Activated CD4-positive, alpha-beta memory T cell treated with anti-CD3 and anti-CD28 coated beads, Interleukin-2, amount 10 ng/mL, durations not matched to agents 7 days and 5 days (primary cell): ENCODE measurements around the gene RIMS1. TPM values are rescaled to one million over a fixed set of nuclear protein-coding genes. Genes with fewer than 3 reads are reported as not detected.

Experiments
- CTCF ChIA-PET: fragments of 350-600 bp; sonication (Branson Sonifier 250); formaldehyde crosslinking; loops from one replicate; lab custom pipeline; 2021; ENCODE audit warnings: antibody characterized with exemption, inconsistent platforms; lab: Charles Lee
- POLR2A ChIA-PET: fragments of 350-600 bp; sonication (Branson Sonifier 250); formaldehyde crosslinking; loops from one replicate; lab custom pipeline; 2021; ENCODE audit warnings: antibody characterized with exemption; lab: Charles Lee
- DNase-seq: peaks from one replicate; pipeline ENCODE4 v3.0.0-alpha.2; 2020
- H3K27ac Mint-ChIP-seq: one replicate; pipeline ENCODE4 v1.8.0; 2021; ENCODE audit warnings: mild to moderate bottlenecking, mixed read lengths
- H3K27me3 Mint-ChIP-seq: one replicate; pipeline ENCODE4 v1.8.0; 2021; ENCODE audit warnings: mixed read lengths
- H3K36me3 Mint-ChIP-seq: one replicate; pipeline ENCODE4 v1.8.0; 2021; ENCODE audit warnings: low read depth, mixed read lengths
- H3K4me1 Mint-ChIP-seq: one replicate; pipeline ENCODE4 v1.8.0; 2021; ENCODE audit warnings: mixed read lengths
- H3K4me3 Mint-ChIP-seq: one replicate; pipeline ENCODE4 v1.8.0; 2021; ENCODE audit warnings: mild to moderate bottlenecking, mixed read lengths
- H3K9me3 Mint-ChIP-seq: one replicate; pipeline ENCODE4 v1.8.0; 2021; ENCODE audit warnings: mixed read lengths
- total RNA-seq, 2 experiments: library from RNA; stranded (reverse); gene quantifications; one replicate each; pipeline ENCODE4 v1.2.3, GENCODE V29; 2021

Gene RIMS1
- total RNA-seq, 2 experiments from 2014 or later: not detected

- ChIA-PET CTCF (no interaction called here), POLR2A (no interaction called here)
- H3K4me3 Mint-ChIP-seq: no peak overlapping the region
- no peaks in the 10 kb centered on the region for H3K9me3 Mint-ChIP-seq
- H3K27ac Mint-ChIP-seq: no peak overlapping the region
- no peak for DNase-seq
- H3K4me1 Mint-ChIP-seq: no peaks in the 10 kb centered on the region
- H3K27me3 Mint-ChIP-seq: no peaks in the 10 kb centered on the region
- H3K36me3 Mint-ChIP-seq: no peaks in the 10 kb centered on the region
These were observed 194.1 kb downstream of the RIMS1 start for GRCh38 chr6:72080260-72080941.

DNA sequence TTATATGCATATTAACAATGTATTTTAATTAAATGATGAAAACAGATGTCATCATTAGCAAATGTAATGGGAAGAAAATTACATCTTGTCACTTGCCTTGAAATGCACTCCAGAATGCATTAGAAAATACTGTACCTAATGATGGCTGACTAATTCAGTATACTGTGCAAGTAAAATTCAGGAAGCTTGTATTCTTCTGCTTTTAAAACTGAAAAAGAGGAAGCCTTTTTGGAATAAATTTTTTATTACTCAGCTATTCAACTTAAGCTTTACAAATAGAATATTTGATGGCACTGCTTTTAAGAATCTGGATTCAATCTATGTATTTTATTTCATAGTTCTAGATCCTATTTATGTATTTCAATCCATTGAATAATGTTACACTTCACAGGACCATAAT, 195.5 kb downstream of the RIMS1 start:
- Mint-ChIP-seq H3K4me1 (no peaks in the 10 kb centered on the region), H3K4me3 (no peak overlapping the region), H3K27ac (no peak overlapping the region), H3K9me3 (no peaks in the 10 kb centered on the region), H3K27me3 (no peaks in the 10 kb centered on the region), H3K36me3 (no peaks in the 10 kb centered on the region)
- ChIA-PET POLR2A (no interaction called here), CTCF (no interaction called here)
- no peak for DNase-seq

DNA sequence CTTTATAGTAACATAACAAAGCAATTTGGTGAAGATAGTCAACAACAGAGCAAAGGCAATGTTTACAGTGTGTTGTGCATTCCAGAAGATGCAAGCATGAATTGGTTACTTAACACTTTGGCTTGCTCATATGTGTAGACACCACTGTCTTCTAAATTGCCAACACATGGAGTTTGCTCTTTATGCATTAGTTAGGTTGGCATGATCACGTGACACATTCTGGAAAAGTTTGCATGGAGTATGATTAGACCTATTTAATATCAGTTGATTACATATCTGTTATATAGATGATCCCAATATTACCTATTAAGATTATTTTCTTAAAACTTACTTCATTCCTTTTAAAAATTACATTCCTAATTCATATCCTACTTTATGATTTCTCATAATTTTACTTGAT, 197.6 kb downstream of the RIMS1 start:
- H3K27me3 Mint-ChIP-seq: no peaks in the 10 kb centered on the region
- no peaks in the 10 kb centered on the region for H3K36me3 Mint-ChIP-seq
- H3K9me3 Mint-ChIP-seq: no peaks in the 10 kb centered on the region
- no peak for DNase-seq
- ChIA-PET POLR2A (no interaction called here), CTCF (no interaction called here)
- no peak overlapping the region for H3K4me3 Mint-ChIP-seq
- no peaks in the 10 kb centered on the region for H3K4me1 Mint-ChIP-seq
- no peak overlapping the region for H3K27ac Mint-ChIP-seq

GRCh38 chr6:72084992-72085569, 198.7 kb downstream of the RIMS1 start:
- H3K9me3 Mint-ChIP-seq: no peaks in the 10 kb centered on the region
- DNase-seq: no peak
- no peaks in the 10 kb centered on the region for H3K36me3 Mint-ChIP-seq
- POLR2A ChIA-PET: no interaction called here
- CTCF ChIA-PET: no interaction called here
- no peaks in the 10 kb centered on the region for H3K27me3 Mint-ChIP-seq
- no peak overlapping the region for H3K4me3 Mint-ChIP-seq
- H3K4me1 Mint-ChIP-seq: no peaks in the 10 kb centered on the region
- H3K27ac Mint-ChIP-seq: no peak overlapping the region

- ChIA-PET POLR2A (no interaction called here), CTCF (no interaction called here)
- Mint-ChIP-seq H3K9me3 (no peaks in the 10 kb centered on the region), H3K27ac (no peak overlapping the region), H3K36me3 (no peaks in the 10 kb centered on the region), H3K4me3 (no peak overlapping the region), H3K4me1 (no peaks in the 10 kb centered on the region), H3K27me3 (no peaks in the 10 kb centered on the region)
- no peak for DNase-seq
These were observed 208.2 kb downstream of the RIMS1 start for GRCh38 chr6:72094506-72094905.

- DNase-seq: no peak
- Mint-ChIP-seq H3K36me3 (no peaks in the 10 kb centered on the region), H3K27me3 (no peaks in the 10 kb centered on the region), H3K9me3 (no peaks in the 10 kb centered on the region), H3K4me1 (no peaks in the 10 kb centered on the region), H3K27ac (no peak overlapping the region), H3K4me3 (no peak overlapping the region)
- ChIA-PET POLR2A (no interaction called here), CTCF (no interaction called here)
These were observed 216.2 kb downstream of the RIMS1 start for GRCh38 chr6:72102561-72102960.

DNA sequence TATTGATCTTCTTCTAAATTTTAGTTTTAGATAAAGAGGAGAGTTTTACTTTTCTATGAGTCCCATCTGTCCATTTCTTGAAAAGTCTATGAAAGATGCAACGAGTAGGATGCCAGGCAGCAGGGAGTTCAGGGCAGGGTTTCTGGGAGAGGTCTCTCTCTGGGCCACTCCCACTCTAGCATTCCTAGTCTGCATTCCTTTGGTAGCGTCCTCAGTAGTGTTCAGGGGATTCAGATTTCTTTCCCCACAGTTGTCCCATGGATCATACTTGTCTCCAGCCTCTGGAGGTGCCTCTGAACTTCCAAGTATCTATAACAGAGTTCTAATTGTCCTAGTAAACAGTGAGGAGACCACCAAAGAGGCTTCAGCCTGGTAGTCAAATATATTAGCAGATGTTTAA, 225.3 kb downstream of the RIMS1 start:
- H3K4me3 Mint-ChIP-seq: no peak overlapping the region
- ChIA-PET POLR2A (no interaction called here), CTCF (no interaction called here)
- no peaks in the 10 kb centered on the region for H3K9me3 Mint-ChIP-seq
- H3K36me3 Mint-ChIP-seq: no peaks in the 10 kb centered on the region
- no peaks in the 10 kb centered on the region for H3K4me1 Mint-ChIP-seq
- H3K27me3 Mint-ChIP-seq: no peaks in the 10 kb centered on the region
- H3K27ac Mint-ChIP-seq: no peak overlapping the region
- no peak for DNase-seq

DNA sequence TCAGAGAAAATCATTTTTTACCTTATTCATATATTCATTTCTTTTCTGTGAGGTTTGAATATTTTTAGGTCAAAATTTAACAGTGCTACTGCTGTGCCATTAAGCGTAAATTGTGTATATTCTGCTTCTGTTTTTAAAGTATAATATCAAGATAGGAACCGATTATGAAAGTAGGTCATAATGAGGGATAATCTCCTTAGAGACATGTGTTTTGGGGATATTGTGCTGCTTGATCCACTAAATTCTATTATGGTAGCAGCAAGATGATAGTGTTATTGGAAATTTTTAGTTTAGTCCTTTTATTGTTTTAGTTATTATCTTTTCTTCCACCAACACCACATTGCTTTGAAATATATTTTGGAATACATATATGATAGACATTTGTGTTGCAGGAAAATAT, 244.0 kb downstream of the RIMS1 start:
- Mint-ChIP-seq H3K27me3 (no peaks in the 10 kb centered on the region), H3K27ac (no peak overlapping the region), H3K9me3 (no peaks in the 10 kb centered on the region), H3K4me3 (no peak overlapping the region), H3K4me1 (no peaks in the 10 kb centered on the region), H3K36me3 (no peaks in the 10 kb centered on the region)
- ChIA-PET CTCF (no interaction called here), POLR2A (no interaction called here)
- DNase-seq: no peak

- Mint-ChIP-seq H3K4me1 (no peaks in the 10 kb centered on the region), H3K9me3 (no peaks in the 10 kb centered on the region), H3K36me3 (no peaks in the 10 kb centered on the region), H3K27ac (no peak overlapping the region), H3K27me3 (no peaks in the 10 kb centered on the region), H3K4me3 (no peak overlapping the region)
- DNase-seq: no peak
- CTCF ChIA-PET: no interaction called here
- POLR2A ChIA-PET: no interaction called here
These were observed 246.1 kb downstream of the RIMS1 start for GRCh38 chr6:72132427-72132826.

DNA sequence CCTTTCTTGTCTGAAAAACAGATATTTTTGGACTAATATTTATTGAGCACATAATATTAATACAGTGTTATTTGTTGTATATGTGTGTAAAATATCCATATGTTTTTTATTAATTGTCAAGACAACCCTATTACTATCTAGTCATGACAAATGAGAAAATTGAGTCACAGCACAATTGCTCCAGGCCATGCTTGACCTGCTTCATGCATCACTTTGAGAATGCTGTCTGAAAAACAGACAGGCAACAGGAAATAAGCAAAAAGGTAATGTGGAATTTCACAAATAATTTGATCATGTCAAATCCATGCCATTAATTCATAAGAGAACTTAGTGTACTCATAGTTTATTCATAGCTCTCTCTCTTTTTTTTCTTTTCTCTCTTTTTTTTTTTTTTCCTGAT, 246.5 kb downstream of the RIMS1 start:
- H3K36me3 Mint-ChIP-seq: no peaks in the 10 kb centered on the region
- no peak for DNase-seq
- ChIA-PET CTCF (no interaction called here), POLR2A (no interaction called here)
- H3K27ac Mint-ChIP-seq: no peak overlapping the region
- H3K4me1 Mint-ChIP-seq: no peaks in the 10 kb centered on the region
- H3K4me3 Mint-ChIP-seq: no peak overlapping the region
- H3K27me3 Mint-ChIP-seq: no peaks in the 10 kb centered on the region
- H3K9me3 Mint-ChIP-seq: no peaks in the 10 kb centered on the region

GRCh38 chr6:72133324-72133723, 247.0 kb downstream of the RIMS1 start:
- no peaks in the 10 kb centered on the region for H3K9me3 Mint-ChIP-seq
- no peaks in the 10 kb centered on the region for H3K27me3 Mint-ChIP-seq
- DNase-seq: no peak
- ChIA-PET CTCF (no interaction called here), POLR2A (no interaction called here)
- H3K36me3 Mint-ChIP-seq: no peaks in the 10 kb centered on the region
- no peak overlapping the region for H3K27ac Mint-ChIP-seq
- H3K4me3 Mint-ChIP-seq: no peak overlapping the region
- H3K4me1 Mint-ChIP-seq: no peaks in the 10 kb centered on the region

DNA sequence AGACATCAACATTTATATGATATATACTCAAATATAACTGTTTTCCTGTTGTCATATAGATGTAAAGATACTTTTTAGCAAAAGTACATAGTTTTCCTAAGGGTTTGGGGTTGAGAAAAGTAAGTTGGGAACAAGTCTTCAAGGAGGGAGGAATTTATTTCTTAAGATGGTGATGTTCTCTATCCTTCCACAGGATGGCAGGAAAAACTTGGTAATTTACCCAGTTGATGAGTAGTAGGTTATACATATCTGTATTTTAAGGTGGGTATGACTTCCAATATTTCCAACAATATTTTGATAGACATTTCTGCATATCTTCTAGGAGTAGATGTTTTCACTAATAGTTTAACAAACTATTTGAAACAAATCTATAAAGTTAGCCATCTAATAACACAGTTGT, 254.4 kb downstream of the RIMS1 start:
- Mint-ChIP-seq H3K36me3 (no peaks in the 10 kb centered on the region), H3K27ac (no peak overlapping the region), H3K9me3 (no peaks in the 10 kb centered on the region), H3K27me3 (no peaks in the 10 kb centered on the region), H3K4me3 (no peak overlapping the region), H3K4me1 (no peaks in the 10 kb centered on the region)
- no peak for DNase-seq
- CTCF ChIA-PET: no interaction called here
- POLR2A ChIA-PET: no interaction called here

GRCh38 chr6:72149715-72150114, 263.4 kb downstream of the RIMS1 start:
- ChIA-PET POLR2A (no interaction called here), CTCF (no interaction called here)
- Mint-ChIP-seq H3K4me3 (no peak overlapping the region), H3K4me1 (no peaks in the 10 kb centered on the region), H3K27me3 (no peaks in the 10 kb centered on the region), H3K9me3 (no peaks in the 10 kb centered on the region), H3K27ac (no peak overlapping the region), H3K36me3 (no peaks in the 10 kb centered on the region)
- no peak for DNase-seq

- H3K9me3 Mint-ChIP-seq: no peaks in the 10 kb centered on the region
- no peak overlapping the region for H3K4me3 Mint-ChIP-seq
- CTCF ChIA-PET: no interaction called here
- H3K27ac Mint-ChIP-seq: no peak overlapping the region
- no peaks in the 10 kb centered on the region for H3K4me1 Mint-ChIP-seq
- no peaks in the 10 kb centered on the region for H3K36me3 Mint-ChIP-seq
- POLR2A ChIA-PET: no interaction called here
- H3K27me3 Mint-ChIP-seq: no peaks in the 10 kb centered on the region
- DNase-seq: no peak
These were observed 265.4 kb downstream of the RIMS1 start for GRCh38 chr6:72151742-72152141.
